ENCODE results near the gene TDRD1. TPM values are rescaled to one million over a fixed set of nuclear protein-coding genes. Genes with fewer than 3 reads are reported as not detected.

The TDRD1 gene
- total and polyA plus RNA-seq, 2 donors (not counting 1 experiment from before 2014, with no cell fraction given): 0.10 to 0.22 TPM

- intact Hi-C loops (cut with micrococcal nuclease): no loop called here
- TF ChIP-seq CTCF (IDR thresholded peaks at IDR 0.05): no peak
- Histone ChIP-seq H3K36me3 (replicated peaks in 1 of 2; ENCODE audit: control extremely low read depth in 1 of 2, control insufficient read depth in 1 of 2, extremely low read depth in 1 of 2, insufficient read depth in 2 of 2, low read length in 1 of 2) (no peaks in the 10 kb centered on the region), H3K4me1 (ENCODE audit: control insufficient read depth in 2 of 2, insufficient read depth in 2 of 2, low read length in 2 of 2) (peaks cover 6 to 8% of the 10 kb centered on the region in 2 donors), H3K9ac (ENCODE audit: low read length) (no peak overlapping the region), H3K27me3 (replicated peaks in 1 of 4; ENCODE audit: control extremely low read depth in 1 of 4, control insufficient read depth in 3 of 4, insufficient read depth in 4 of 4, low read length in 3 of 4) (no peaks in the 10 kb centered on the region), H4K20me1 (ENCODE audit: control insufficient read depth, insufficient read depth, low read length, poor library complexity, severe bottlenecking) (no peaks in the 10 kb centered on the region), H2AFZ (ENCODE audit: insufficient read depth, low read depth, low read length, poor library complexity, severe bottlenecking) (no peak overlapping the region), H3K9me3 (ENCODE audit: control extremely low read depth in 1 of 3, control insufficient read depth in 2 of 3, insufficient read depth in 1 of 3, low read length in 2 of 3) (no peaks in the 10 kb centered on the region), H3K79me2 (ENCODE audit: control insufficient read depth, insufficient read depth, low read length) (no peaks in the 10 kb centered on the region), H3K4me2 (replicated peaks; ENCODE audit: low read depth, low read length, poor library complexity, severe bottlenecking) (no peak overlapping the region), H3K27ac (ENCODE audit: low read length in 2 of 2) (no peak overlapping the region), H3K4me3 (ENCODE audit: control extremely low read depth in 1 of 5, extremely low read depth in 1 of 5, insufficient read depth in 1 of 5, low read depth in 2 of 5, low read length in 4 of 5) (no peak overlapping the region)
- Mint-ChIP-seq H3K9me3 (ENCODE audit: insufficient read depth) (no peaks in the 10 kb centered on the region), H3K4me1 (peaks cover 8% of the 10 kb centered on the region), H3K27ac (no peak overlapping the region), H3K27me3 (peaks cover 11% of the 10 kb centered on the region), H3K4me3 (no peak overlapping the region)
- WGBS (ENCODE audit: insufficient coverage): 92% methylated on average over 6 of the region's 9 CpGs
- POLR2A ChIA-PET: no interaction called here
- DNase-seq: no peak
- ATAC-seq (ENCODE audit: low read depth): no peak
- CTCF ChIA-PET: interaction anchor here (1.0 kb wide), 1 partner anchor 120 kb away, joined by 3 read pairs; no protein-coding TSS in a partner anchor
Measured at GRCh38 chr10:114183563-114183962, 4.4 kb downstream of the TDRD1 start.

DNA sequence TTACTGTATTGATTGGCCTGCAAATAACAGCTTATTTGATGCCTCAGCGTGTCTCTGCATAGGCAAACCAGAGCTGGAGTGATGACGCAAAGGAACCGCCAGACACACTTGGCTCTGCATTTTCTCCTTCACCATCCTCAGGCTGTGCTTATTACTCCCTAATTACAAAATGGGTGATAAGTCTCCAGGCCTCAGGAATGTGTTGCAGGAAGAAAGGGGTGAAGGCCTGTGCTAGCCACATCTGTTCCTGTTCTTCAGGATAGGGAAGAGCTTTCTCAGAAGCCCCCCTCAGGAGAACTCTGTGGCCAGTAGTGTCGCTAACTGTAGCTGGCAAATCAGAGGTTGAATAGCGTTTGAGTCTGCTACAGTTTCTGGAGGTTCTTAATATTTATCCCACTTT lies 5.1 kb downstream of the TDRD1 start:
- CTCF ChIA-PET: interaction anchor here (1.0 kb wide), 1 partner anchor 119 kb away, joined by 3 read pairs; no protein-coding TSS in a partner anchor

More for the DNA sequence above, 5.1 kb downstream of the TDRD1 start:
- Mint-ChIP-seq H3K27me3 (peaks cover 11% of the 10 kb centered on the region), H3K9me3 (ENCODE audit: insufficient read depth) (no peaks in the 10 kb centered on the region), H3K4me3 (no peak overlapping the region), H3K27ac (no peak overlapping the region), H3K4me1 (peaks cover 8% of the 10 kb centered on the region)
- DNase-seq: no peak
- intact Hi-C loops (cut with micrococcal nuclease): no loop called here
- Histone ChIP-seq H4K20me1 (ENCODE audit: control insufficient read depth, insufficient read depth, low read length, poor library complexity, severe bottlenecking) (no peaks in the 10 kb centered on the region), H3K79me2 (ENCODE audit: control insufficient read depth, insufficient read depth, low read length) (no peaks in the 10 kb centered on the region), H3K27me3 (replicated peaks in 1 of 4; ENCODE audit: control extremely low read depth in 1 of 4, control insufficient read depth in 3 of 4, insufficient read depth in 4 of 4, low read length in 3 of 4) (no peaks in the 10 kb centered on the region), H3K4me3 (ENCODE audit: control extremely low read depth in 1 of 5, extremely low read depth in 1 of 5, insufficient read depth in 1 of 5, low read depth in 2 of 5, low read length in 4 of 5) (no peak overlapping the region), H3K4me2 (replicated peaks; ENCODE audit: low read depth, low read length, poor library complexity, severe bottlenecking) (no peak overlapping the region), H3K36me3 (replicated peaks in 1 of 2; ENCODE audit: control extremely low read depth in 1 of 2, control insufficient read depth in 1 of 2, extremely low read depth in 1 of 2, insufficient read depth in 2 of 2, low read length in 1 of 2) (no peaks in the 10 kb centered on the region), H3K9me3 (ENCODE audit: control extremely low read depth in 1 of 3, control insufficient read depth in 2 of 3, insufficient read depth in 1 of 3, low read length in 2 of 3) (no peaks in the 10 kb centered on the region), H2AFZ (ENCODE audit: insufficient read depth, low read depth, low read length, poor library complexity, severe bottlenecking) (no peak overlapping the region), H3K4me1 (ENCODE audit: control insufficient read depth in 2 of 2, insufficient read depth in 2 of 2, low read length in 2 of 2) (peaks cover 6 to 8% of the 10 kb centered on the region in 2 donors), H3K27ac (ENCODE audit: low read length in 2 of 2) (no peak overlapping the region), H3K9ac (ENCODE audit: low read length) (no peak overlapping the region)
- POLR2A ChIA-PET: no interaction called here
- 100% methylated on average over 3 of the region's 5 CpGs for WGBS (ENCODE audit: insufficient coverage)
- ATAC-seq (ENCODE audit: low read depth): no peak
- TF ChIP-seq CTCF (IDR thresholded peaks at IDR 0.05): no peak
- TF ChIP-seq EZH2 (IDR thresholded peaks at IDR 0.05; ENCODE audit: borderline replicate concordance, insufficient read depth, low read depth, low read length, poor library complexity, severe bottlenecking): no peak

Measured in B cell (primary cell).